Stimulated activated CD4-positive, alpha-beta T cell treated with anti-CD3 and anti-CD28 coated beads, Interleukin-1b, Interleukin-23, amount 100 ng/mL, for 1 hour (primary cell): ENCODE measurements around the gene MMP24OS.
"Not testable (repeated sequence)": the region's sequence is repeated elsewhere in the genome, so short reads cannot be mapped to it uniquely, and the experiment has no call there.

Source experiments
- DNase-seq, 2 donors: peaks; one replicate each; pipeline ENCODE4 v3.0.0-alpha.2; 2020; ENCODE audit warnings: low read depth in 2 of 2

The MMP24OS gene

GRCh38 chr20:35275741-35276251 is 2.1 kb downstream of the MMP24OS start:
- no peak for DNase-seq

GRCh38 chr20:35274172-35275092 is 3.5 kb downstream of the MMP24OS start:
- DNase-seq, result no peak

- DNase-seq, result no peak
Observed at GRCh38 chr20:35273449-35274171, 4.3 kb downstream of the MMP24OS start.

GRCh38 chr20:35271904-35272303 is 6.0 kb downstream of the MMP24OS start:
- no peak for DNase-seq

- DNase-seq, result no peak
Observed at GRCh38 chr20:35271073-35271882, 6.6 kb downstream of the MMP24OS start.

- no peak for DNase-seq
Observed at GRCh38 chr20:35270021-35270902, 7.7 kb downstream of the MMP24OS start.

GRCh38 chr20:35269055-35269781 is 8.7 kb downstream of the MMP24OS start:
- peak in 1 of 2 donors; percentile 12 for DNase-seq

GRCh38 chr20:35267092-35267491 is 10.8 kb downstream of the MMP24OS start:
- DNase-seq, result no peak

GRCh38 chr20:35264755-35265154 is 13.2 kb downstream of the MMP24OS start:
- DNase-seq, result no peak

GRCh38 chr20:35263532-35264341 is 14.2 kb downstream of the MMP24OS start:
- DNase-seq, result no peak

GRCh38 chr20:35262731-35263531 is 15.0 kb downstream of the MMP24OS start:
- not testable (repeated sequence) for DNase-seq

GRCh38 chr20:35262321-35262720 is 15.6 kb downstream of the MMP24OS start:
- not testable (repeated sequence) for DNase-seq

- no peak for DNase-seq
Observed at GRCh38 chr20:35260426-35260825, 17.5 kb downstream of the MMP24OS start.

GRCh38 chr20:35257175-35257909 is 20.6 kb downstream of the MMP24OS start:
- no peak for DNase-seq

- no peak for DNase-seq
Observed at GRCh38 chr20:35254448-35254999, 23.4 kb downstream of the MMP24OS start.

- no peak for DNase-seq
Observed at GRCh38 chr20:35253010-35253409, 24.9 kb downstream of the MMP24OS start.

- DNase-seq, result not testable (repeated sequence)
Observed at GRCh38 chr20:35252598-35252997, 25.3 kb downstream of the MMP24OS start.
